ENCODE results near the gene PGR. TPM values are rescaled to one million over a fixed set of nuclear protein-coding genes. Genes with fewer than 3 reads are reported as not detected.
"Not testable (repeated sequence)": the region's sequence is repeated elsewhere in the genome, so short reads cannot be mapped to it uniquely, and the experiment has no call there.

The PGR gene
- total RNA-seq, 1 donor from 2014 or later = 0.16 TPM

DNA sequence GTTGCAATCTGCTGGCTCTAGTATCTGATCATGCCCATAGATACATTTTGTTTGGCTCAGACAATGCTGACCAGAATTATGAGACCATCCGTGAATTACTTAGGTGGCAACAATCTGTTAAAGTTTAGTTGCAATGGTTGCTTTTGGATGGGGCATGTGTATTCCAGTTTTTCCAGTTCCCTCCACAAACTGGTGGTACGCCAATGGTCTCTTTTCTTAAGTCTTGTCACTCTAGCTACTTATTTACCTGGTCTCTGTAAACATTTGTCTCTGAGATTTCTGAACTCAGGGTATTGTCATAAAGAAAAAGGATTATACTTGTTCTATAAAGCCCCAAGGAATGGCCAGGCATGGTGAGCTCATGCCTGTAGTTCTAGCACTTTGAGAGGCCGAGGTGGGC lies 65.9 kb downstream of the PGR start:
- DNase-seq = no peak

DNA sequence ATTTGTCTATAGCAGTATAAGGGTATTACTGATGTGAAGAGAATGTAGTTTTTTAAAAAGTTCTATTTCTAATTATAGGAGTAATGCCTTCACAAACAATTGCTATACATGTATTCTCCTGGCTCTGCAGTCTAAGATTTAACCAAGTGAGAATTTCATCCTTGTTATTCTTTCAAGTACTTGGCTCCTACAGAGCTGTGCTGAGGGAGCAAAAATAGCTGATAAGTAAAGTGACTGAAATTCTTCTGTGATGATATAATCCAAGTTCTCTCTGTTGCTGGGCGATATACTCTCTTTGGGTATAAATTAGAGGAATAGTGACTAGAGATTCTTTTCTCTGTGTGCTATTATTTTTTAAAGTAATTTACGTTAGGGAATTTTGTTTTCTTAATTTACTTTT lies 68.0 kb downstream of the PGR start:
- DNase-seq = no peak

DNA sequence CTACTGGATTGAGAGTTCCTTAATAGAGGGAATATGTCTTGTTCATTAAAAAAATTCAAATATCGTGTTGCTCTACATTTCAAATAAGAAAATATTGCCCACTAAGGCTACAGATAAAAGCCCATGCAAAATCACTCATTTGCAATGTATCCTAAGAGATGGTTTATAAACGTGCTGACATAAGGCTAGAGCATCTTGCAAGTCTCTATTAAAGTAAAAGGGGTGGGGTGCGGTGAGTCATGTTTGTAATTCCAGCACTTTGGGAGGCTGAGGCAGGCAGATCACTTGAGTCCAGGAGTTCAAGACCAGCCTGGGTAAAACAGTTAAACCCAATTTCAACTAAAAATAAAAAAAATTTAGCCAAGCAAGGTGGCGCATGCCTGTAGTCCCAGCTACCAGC lies 70.3 kb downstream of the PGR start:
- DNase-seq = no peak

DNA sequence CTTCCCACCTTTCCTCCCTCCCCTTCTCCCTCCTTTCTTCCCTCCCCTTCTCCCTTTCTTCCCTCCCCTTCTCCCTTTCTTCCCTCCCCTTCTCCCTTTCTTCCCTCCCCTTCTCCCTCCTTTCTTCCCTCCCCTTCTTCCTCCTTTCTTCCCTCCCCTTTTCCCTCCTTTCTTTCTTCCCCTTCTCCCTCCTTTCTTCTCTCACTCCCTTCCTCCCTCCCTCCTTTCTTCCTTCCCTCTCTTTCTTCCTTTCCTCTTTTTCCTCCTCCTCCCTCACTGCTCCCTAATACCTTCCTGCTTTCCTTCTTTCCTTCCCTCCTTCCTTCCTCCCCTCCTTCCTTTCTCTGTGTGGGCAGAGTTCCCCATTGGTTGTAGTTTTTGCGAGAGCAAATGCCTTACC lies 76.1 kb downstream of the PGR start:
- no peak for DNase-seq

DNA sequence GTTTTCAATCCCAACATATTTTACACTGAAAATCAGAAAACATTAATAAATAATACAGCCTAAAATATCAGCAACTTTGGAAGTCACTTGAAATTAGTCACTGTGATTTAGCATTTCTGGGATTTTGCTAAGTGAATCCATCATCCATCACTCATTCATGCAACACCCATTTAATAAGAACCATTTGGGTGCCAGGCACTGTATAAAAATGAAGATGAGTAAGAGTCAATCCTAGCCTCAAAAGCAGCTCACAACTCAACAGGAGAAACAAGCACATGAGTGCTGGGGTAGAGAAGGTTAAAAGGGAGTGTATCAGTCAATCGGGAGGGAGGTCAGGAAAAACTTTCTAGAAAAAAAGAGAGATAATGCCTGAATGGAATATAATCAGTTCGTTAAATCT lies 77.9 kb downstream of the PGR start:
- DNase-seq = no peak

DNA sequence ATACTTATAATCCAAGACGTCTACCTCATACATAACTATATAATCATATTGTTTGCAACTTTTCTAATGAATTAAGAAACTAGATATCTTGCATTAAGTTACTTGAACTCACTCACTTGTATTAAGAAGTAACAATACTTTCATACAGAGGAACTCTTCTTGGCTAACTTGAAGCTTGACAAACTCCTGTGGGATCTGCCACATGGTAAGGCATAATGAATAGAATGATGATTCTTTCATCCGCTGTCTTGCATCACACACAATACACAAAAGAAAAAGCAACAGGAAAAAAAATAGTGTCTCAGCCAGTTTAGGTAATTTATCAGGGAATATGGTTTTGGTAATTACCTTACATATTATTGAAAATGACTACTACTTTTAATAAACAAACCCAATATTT lies 79.8 kb downstream of the PGR start:
- no peak for DNase-seq

DNA sequence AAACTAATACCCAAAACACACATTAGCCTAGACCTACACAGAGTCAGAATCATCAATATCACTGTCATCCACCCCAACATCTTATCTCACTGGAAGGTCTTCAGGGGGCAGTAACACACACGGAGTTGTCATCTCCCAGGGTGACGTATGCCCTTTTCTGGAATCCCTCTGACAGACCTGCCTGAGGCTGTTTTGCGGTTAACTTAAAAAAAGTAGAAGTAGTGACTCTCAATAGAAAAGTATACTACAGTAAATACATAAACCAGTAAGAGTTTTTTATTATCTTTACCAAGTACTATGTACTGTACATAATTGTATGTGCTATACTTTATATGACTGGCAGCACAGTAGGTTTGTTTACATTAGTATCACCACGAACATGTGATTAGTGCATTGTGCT lies 80.5 kb downstream of the PGR start:
- DNase-seq = no peak

DNA sequence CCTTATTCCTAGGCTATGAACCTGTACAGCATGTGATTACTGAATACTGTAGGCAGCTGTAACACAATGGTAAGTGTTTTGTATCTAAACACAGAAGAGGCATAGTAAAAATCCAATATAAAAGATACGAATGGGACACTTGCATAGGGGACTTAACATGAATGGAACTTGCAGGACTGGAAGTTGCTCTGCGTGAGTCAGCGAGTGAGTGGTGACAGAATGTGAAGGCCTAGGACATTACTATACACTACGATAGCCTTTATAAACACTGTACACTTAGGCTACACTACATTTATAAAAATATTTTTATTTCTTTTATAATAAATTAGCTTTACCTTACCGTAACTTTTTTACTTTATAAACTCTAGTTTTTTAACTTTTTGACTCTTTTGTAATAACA lies 81.1 kb downstream of the PGR start:
- DNase-seq = no peak

DNA sequence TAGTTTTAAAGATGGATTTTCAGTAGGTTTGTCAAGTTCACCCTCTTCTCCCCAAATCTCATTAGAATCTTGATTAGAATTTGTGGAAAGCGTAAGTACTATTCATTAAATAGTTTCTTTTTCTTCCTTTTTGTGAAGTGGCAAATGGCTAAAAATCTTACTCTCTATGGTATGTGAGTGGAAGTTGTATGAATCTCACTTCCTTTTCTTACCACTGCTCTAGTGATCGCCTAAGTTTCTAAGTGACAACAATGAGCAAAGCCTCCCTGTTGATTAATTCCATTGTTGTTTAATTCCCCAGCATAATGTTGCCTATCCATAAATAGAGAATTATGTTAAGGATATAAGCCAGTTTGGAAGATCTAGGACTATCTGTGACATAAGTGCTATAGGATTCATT lies 82.7 kb downstream of the PGR start:
- DNase-seq = no peak

DNA sequence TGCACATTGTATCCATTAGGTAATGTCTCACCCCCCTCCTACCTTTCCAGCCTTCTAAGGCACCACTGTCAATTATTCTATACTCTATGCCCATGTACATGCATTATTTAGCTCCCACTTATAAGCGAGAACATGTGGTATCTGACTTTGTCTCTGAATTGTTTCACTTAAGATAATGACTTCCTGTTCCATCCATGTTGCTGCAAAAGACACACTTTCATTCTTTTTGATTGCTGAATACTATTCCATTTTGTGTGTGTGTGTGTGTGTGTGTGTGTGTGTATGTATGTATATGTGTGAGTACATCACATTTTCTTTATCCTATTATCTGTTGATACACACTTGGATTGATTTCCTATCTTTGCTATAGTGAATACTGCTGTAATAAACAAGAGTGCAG lies 84.2 kb downstream of the PGR start:
- no peak for DNase-seq

DNA sequence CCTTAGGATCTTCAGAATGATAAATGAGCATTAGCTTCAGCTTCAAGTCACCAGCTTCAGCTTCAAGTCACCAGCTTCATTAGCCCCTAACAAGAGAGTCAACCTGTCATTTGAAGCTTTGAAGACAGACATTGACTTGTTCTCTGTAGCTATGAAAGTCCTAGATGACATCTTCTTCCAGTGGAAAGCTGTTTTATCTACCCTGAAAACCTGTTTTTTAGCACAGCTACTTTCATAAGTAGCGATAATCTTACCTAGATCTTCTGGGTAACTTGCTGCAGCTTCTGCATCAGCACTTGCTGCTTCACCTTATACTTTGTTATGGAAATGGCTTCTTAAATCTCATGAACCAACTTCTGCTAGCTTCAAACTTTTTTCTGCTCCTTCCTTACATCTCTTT lies 85.7 kb downstream of the PGR start:
- DNase-seq = no peak

DNA sequence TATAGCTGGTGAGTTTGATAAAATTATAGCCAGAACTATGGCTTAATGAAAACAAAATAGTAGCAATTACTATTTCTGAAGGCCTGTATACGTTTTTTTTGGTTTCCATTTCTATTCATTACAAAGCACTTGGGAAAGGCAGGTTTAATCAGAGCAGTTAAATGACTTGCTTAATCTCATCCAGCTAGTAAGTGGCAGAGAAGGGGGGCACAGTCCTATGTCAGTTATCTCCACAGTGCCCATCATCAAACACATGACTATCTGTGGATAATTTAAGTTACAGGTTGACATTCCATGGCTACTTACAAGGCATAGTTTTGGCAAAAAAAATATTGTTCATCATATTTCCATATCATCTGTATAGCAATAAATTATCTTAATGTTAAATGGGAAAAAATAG lies 93.7 kb downstream of the PGR start:
- DNase-seq = no peak

DNA sequence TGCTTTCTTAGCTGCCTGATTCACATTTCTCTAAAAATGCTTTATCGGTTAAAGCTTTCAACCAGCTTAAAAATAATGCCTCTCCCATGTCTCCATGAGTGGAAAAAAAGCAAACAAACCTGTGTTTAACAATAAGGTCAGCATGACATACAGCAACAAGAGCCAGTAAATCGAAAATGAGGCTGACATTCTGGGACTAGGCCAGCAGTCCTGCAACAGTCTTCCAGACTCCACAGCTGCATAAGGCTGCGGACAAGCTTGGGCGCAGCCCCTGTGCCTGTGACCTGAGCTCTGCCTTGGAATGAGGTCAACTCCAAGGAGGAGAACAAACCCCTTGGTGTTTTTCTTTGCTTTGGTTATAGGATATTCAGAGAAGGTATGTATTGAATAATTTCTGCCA lies 95.5 kb downstream of the PGR start:
- no peak for DNase-seq

DNA sequence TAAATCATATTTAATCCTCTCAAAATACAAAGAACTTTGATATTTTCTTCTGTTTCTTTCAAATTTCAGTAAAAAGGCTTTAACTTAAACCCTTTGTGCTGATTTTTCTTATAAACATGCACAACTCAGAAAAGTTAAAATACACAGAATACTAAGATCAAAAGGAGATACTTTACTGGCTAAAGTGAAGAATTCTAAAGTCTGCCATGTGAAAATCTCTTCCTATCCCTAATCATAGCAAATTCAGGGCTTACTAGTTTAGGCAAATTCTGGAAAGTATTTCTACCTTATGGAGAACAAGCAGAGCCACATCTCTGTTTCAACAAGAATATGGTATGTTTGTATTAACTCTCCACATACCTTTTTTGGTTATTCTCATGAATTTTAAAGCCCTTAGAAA lies 96.6 kb downstream of the PGR start:
- DNase-seq = no peak

DNA sequence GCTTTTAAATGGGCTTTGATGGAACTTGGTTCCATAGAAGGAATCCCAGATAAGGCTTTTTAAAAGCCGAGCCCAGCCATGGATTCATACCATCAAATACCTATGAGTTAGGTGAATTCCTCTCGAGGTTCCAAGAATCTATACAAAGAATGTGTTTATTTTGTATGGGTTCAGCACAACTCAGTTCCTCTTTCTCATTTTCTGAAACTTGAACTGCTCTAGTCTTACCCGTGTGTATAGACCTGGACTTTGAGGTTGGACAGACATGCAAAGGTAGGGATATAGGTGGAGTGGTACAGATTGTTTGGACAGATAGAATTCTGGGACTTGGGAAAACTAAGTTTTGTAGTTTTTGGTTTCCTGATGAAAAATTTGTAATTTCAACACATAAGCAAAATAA lies 97.9 kb downstream of the PGR start:
- DNase-seq = no peak

DNA sequence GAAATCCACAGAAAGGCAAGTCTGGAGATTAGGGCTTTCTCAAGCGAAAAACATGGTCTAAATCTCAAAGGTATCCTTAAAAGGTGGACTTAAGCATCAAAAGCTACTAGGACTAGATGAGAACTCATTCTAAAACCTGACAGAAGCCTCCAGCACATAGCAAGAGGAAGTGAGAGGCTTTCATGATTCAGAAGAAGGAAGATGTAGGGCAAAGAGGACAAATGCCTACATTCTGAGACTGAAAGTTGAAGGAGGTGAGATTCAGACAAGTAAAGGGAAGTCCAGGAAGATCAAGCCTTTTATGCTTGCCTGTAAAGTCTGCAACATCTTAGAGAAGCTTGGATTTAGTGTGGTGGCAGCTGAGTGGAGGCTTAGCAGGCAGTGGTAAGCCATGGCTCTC lies 98.9 kb downstream of the PGR start:
- DNase-seq = no peak

DNA sequence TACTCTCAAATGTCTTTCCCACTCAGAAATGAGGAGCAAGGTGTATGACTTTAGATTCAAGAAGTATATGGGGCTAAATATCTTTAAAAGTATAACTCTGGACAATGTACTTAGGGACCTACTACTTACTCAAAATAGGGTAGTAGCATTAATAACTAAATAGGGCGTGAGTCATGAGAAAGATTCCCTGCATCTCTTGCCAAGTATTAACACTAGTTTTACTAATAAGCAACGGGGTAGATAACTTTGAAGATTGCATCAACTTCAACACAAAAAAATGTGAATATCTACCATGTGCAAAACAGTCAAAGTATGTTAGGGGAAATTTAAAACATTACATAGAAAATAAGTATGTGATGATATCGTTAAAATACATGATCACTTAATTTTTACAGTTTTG lies 99.6 kb downstream of the PGR start:
- no peak for DNase-seq

DNA sequence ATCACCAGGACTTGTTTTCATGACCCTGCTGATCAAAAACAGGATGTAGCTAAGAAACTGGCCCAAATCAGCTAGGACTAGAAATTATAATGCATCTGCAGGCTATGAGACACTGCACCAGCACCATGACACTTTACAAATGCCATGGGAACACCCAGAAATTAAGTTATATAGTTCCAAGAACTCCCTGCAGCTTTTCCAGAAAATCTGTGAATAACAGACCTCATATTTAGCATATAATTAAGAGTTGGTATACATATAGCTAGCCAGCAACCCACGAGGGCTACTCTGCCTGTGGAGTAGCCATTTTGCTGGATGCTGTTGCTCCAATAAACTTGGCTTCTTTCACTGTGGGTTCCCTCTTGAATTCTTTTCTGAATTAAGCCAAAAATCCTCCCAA lies 101.0 kb downstream of the PGR start:
- no peak for DNase-seq

DNA sequence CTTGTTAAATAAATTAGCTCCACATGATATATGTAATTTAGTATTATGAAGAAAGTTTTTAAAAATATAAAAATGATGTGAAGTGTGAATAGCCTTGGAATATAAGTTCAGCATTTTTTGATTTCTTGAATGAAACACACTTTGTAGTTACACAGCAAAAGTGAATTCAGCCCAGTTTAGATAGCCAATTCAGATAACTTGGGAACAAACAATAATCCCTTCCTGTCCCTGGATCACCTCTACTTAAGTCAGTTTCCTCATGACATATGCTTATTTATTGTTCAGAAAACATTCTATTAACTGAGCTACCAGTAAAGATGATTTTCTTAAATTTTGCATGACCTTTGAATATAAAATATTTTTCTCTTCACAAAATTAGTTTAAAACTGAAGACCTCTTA lies 107.4 kb downstream of the PGR start:
- no peak for DNase-seq

DNA sequence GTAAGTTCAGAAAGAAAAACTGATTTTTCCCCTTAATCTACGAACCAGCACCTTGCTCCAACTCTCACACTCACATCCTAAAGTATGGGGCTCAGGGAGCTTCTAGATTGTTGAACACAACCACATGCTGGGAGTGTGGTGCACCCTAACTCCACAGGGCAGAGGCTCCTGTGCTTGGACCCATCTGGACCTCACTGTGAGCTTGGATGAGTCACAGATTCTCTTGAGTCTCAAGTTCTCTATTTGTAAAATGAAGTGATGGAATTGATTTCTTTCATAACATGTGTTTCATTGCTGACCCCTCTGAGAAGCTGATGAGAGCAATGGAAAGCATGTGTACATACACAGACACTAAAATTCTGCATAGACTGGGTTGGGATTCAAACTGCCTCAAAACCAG lies 109.7 kb downstream of the PGR start:
- DNase-seq = no peak

DNA sequence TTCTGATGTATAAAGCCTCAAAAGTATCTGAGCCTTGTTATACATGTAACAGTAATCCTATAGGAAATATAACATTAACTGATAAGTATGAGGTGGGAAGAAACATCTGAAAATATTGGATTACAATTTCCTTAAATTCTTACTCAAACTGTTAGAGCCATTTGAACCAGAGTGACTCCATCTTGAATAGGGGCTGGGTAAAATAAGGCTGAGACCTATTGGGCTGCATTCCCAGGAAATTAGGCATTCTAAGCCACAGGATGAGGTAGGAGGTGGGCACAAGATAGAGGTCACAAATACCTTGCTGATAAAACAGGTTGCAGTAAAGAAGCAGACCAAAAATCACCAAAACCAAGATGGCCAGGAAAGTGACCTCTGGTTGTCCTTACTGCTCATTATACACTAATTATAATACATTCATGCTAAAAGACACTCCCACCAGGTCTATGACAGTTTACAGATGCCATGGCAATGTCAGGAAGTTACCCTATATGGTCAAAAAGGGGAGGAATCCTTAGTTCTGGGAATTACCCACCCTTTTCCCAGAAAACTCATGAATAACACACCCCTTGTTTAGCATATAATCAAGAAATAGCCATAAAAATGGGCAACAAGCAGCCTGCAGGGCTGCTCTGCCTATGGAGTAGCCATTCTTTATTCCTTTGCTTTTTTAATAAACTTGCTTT lies 114.9 kb downstream of the PGR start:
- no peak for DNase-seq

DNA sequence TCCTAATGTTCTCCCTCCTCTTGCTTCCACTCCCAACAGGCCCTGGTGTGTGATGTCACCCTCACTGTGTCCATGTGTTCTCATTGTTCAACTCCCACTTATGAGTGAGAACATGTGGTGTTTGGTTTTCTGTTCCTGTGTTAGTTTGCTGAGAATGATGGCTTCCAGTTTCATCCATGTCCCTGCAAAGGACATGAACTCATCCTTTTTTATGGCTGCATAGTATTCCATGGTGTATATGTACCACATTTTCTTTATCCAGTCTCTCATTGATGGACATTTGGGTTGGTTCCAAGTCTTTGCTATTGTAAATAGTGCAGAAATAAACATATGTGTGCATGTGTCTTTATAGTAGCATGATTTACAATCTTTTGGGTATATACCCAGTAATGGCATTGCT lies 115.9 kb downstream of the PGR start:
- not testable (repeated sequence) for DNase-seq

DNA sequence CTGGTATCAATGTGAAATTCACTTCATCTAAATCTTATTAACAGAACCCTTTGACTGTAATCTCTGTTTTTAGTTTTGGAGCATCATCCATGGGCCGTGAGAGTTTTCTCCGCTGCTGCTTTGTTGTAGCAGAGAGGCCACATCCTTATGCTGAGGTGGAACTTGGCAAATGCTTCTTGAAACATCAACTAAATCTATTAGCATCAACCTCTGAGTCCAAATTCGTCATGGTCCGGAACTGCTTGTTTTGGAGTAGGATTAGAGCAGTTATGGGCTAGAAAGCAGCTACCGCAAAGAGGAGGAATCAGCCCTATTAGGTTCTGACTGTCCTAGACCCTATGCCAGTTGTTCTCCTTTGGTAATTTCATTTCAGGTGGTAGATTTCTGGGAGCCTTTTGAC lies 117.7 kb downstream of the PGR start:
- no peak for DNase-seq

DNA sequence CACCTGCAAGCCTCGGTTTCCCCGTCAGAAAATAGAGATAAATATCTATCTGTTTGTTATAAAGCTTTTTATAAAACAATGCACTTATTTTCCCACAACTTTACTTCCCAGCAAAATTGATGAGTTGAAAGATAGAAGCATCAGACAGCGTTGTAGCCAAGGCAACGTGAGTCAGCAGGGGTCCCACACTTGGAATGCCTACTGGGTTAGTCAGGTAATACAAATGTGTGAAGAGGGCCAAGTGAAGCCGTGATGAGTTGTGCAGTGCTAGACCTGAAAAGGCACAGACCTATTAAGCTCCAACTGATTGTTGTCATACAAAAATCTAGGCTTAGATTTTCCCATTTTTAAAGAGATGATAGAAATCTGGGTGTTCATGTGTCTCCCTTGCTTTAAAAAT lies 118.7 kb downstream of the PGR start:
- no peak for DNase-seq

DNA sequence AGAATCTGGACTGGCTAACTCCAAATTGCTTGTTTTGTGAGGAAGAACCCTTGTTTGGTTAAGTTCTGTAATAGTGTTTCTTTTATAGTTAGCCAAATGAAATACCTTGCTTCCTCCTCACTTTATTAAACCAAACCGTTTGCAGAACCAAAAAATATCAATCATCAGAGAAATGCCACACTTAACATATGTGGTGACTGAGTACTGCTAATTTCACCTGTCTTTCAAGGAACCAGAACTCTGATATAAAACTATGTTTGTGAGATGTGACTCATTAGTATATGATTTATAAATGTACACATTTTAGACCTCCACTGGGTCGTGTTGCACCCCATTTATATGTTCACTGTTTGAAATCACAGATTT lies 119.9 kb downstream of the PGR start:
- DNase-seq = no peak

Measured in occipital lobe (tissue), 2 donors.